HUES6 (cell line): ENCODE measurements around the gene PLAC1.
A peak's percentile ranks its signal among the peaks of the same experiment; 100 is the strongest.

Experiments
- H3K27ac ChIP-seq: 2 replicates; pipeline ENCODE4 v1.7.0; 2013; ENCODE audit warnings: low read depth, mild to moderate bottlenecking, low read length, inconsistent platforms
- H3K27me3 ChIP-seq: 2 replicates; pipeline ENCODE4 v1.6.1; 2013; ENCODE audit warnings: low read length; ENCODE audit not compliant: control insufficient read depth, insufficient read depth
- H3K36me3 ChIP-seq: 2 replicates; pipeline ENCODE4 v1.6.1; 2013; ENCODE audit warnings: low read length; ENCODE audit not compliant: control insufficient read depth, insufficient read depth
- H3K4me1 ChIP-seq: 2 replicates; pipeline ENCODE4 v1.6.1; 2013; ENCODE audit warnings: low read length; ENCODE audit not compliant: control insufficient read depth, insufficient read depth
- H3K4me3 ChIP-seq: 2 replicates; pipeline ENCODE4 v1.5.1; 2013; ENCODE audit warnings: low read depth, low read length
- H3K9ac ChIP-seq: one replicate; pipeline ENCODE4 v1.6.1; 2013; ENCODE audit warnings: mild to moderate bottlenecking, low read length
- H3K9me3 ChIP-seq: 2 replicates; pipeline ENCODE4 v1.6.1; 2013; ENCODE audit warnings: low read depth, low read length; ENCODE audit not compliant: control insufficient read depth, insufficient read depth

The PLAC1 gene

GRCh38 chrX:134608153-134608552 lies 50.1 kb downstream of the PLAC1 start:
- Histone ChIP-seq H3K4me1 (peaks cover 18% of the 10 kb centered on the region), H3K9me3 (no peaks in the 10 kb centered on the region), H3K4me3 (no peak overlapping the region), H3K27me3 (no peaks in the 10 kb centered on the region), H3K9ac (no peak overlapping the region), H3K27ac (no peak overlapping the region), H3K36me3 (no peaks in the 10 kb centered on the region)

GRCh38 chrX:134607523-134607922 lies 50.7 kb downstream of the PLAC1 start:
- no peaks in the 10 kb centered on the region for H3K36me3 ChIP-seq
- no peaks in the 10 kb centered on the region for H3K27me3 ChIP-seq
- peaks cover 18% of the 10 kb centered on the region for H3K4me1 ChIP-seq
- no peak overlapping the region for H3K4me3 ChIP-seq
- H3K9ac ChIP-seq, result no peak overlapping the region
- H3K9me3 ChIP-seq, result peaks cover 2% of the 10 kb centered on the region; the same call in 1 of the 2 replicates
- no peak overlapping the region for H3K27ac ChIP-seq

GRCh38 chrX:134604701-134605311 lies 53.5 kb downstream of the PLAC1 start:
- H3K9me3 ChIP-seq, result peaks cover 3% of the 10 kb centered on the region; the same call in 1 of the 2 replicates
- no peak overlapping the region for H3K4me3 ChIP-seq
- H3K9ac ChIP-seq, result peak overlapping the region; percentile 48
- no peaks in the 10 kb centered on the region for H3K27me3 ChIP-seq
- peak overlapping the region; percentile 67 for H3K27ac ChIP-seq
- no peaks in the 10 kb centered on the region for H3K36me3 ChIP-seq
- peaks cover 18% of the 10 kb centered on the region for H3K4me1 ChIP-seq

GRCh38 chrX:134603806-134604700 lies 54.2 kb downstream of the PLAC1 start:
- Histone ChIP-seq H3K4me3 (no peak overlapping the region), H3K4me1 (peaks cover 18% of the 10 kb centered on the region), H3K27ac (peak overlapping the region; percentile 67), H3K27me3 (no peaks in the 10 kb centered on the region), H3K9me3 (peaks cover 3% of the 10 kb centered on the region; the same call in 1 of the 2 replicates), H3K9ac (peak overlapping the region; percentile 60), H3K36me3 (no peaks in the 10 kb centered on the region)

- Histone ChIP-seq H3K4me1 (peaks cover 18% of the 10 kb centered on the region), H3K4me3 (no peak overlapping the region), H3K36me3 (no peaks in the 10 kb centered on the region), H3K9ac (no peak overlapping the region), H3K27ac (no peak overlapping the region), H3K9me3 (peaks cover 3% of the 10 kb centered on the region; the same call in 1 of the 2 replicates), H3K27me3 (no peaks in the 10 kb centered on the region)
These were observed 55.9 kb downstream of the PLAC1 start for GRCh38 chrX:134602410-134602809.

- Histone ChIP-seq H3K9ac (no peak overlapping the region), H3K27me3 (no peaks in the 10 kb centered on the region; the same call in 1 of the 2 replicates), H3K36me3 (no peaks in the 10 kb centered on the region), H3K9me3 (peaks cover 3% of the 10 kb centered on the region; the same call in 1 of the 2 replicates), H3K4me3 (no peak overlapping the region), H3K4me1 (peaks cover 18% of the 10 kb centered on the region), H3K27ac (no peak overlapping the region)
These were observed 57.0 kb downstream of the PLAC1 start for GRCh38 chrX:134601240-134601765.

- H3K9me3 ChIP-seq, result peaks cover 3% of the 10 kb centered on the region; the same call in 1 of the 2 replicates
- H3K4me1 ChIP-seq, result peaks cover 18% of the 10 kb centered on the region
- H3K36me3 ChIP-seq, result no peaks in the 10 kb centered on the region
- no peaks in the 10 kb centered on the region; the same call in 1 of the 2 replicates for H3K27me3 ChIP-seq
- H3K4me3 ChIP-seq, result no peak overlapping the region
- no peak overlapping the region for H3K9ac ChIP-seq
- no peak overlapping the region for H3K27ac ChIP-seq
These were observed 57.6 kb downstream of the PLAC1 start for GRCh38 chrX:134600714-134601113.

GRCh38 chrX:134599184-134599914 lies 58.9 kb downstream of the PLAC1 start:
- Histone ChIP-seq H3K9ac (no peak overlapping the region), H3K27me3 (no peaks in the 10 kb centered on the region; the same call in 1 of the 2 replicates), H3K4me3 (no peak overlapping the region), H3K4me1 (peaks cover 9% of the 10 kb centered on the region), H3K27ac (no peak overlapping the region), H3K36me3 (no peaks in the 10 kb centered on the region), H3K9me3 (peaks cover 3% of the 10 kb centered on the region; the same call in 1 of the 2 replicates)

GRCh38 chrX:134592303-134592702 lies 66.0 kb downstream of the PLAC1 start:
- Histone ChIP-seq H3K36me3 (no peaks in the 10 kb centered on the region), H3K27ac (no peak overlapping the region), H3K9ac (no peak overlapping the region), H3K4me3 (no peak overlapping the region), H3K9me3 (no peaks in the 10 kb centered on the region), H3K27me3 (no peaks in the 10 kb centered on the region; the same call in 1 of the 2 replicates), H3K4me1 (no peaks in the 10 kb centered on the region)

GRCh38 chrX:134591502-134591901 lies 66.8 kb downstream of the PLAC1 start:
- no peak overlapping the region for H3K27ac ChIP-seq
- no peaks in the 10 kb centered on the region for H3K36me3 ChIP-seq
- no peaks in the 10 kb centered on the region for H3K4me1 ChIP-seq
- no peak overlapping the region for H3K4me3 ChIP-seq
- H3K9me3 ChIP-seq, result no peaks in the 10 kb centered on the region
- no peaks in the 10 kb centered on the region; the same call in 1 of the 2 replicates for H3K27me3 ChIP-seq
- H3K9ac ChIP-seq, result no peak overlapping the region
